ENCODE results near the gene CAMK1D. TPM values are rescaled to one million over a fixed set of nuclear protein-coding genes. Genes with fewer than 3 reads are reported as not detected.

The CAMK1D gene
- total RNA-seq, 1 donor from 2014 or later, result 6.5 TPM

DNA sequence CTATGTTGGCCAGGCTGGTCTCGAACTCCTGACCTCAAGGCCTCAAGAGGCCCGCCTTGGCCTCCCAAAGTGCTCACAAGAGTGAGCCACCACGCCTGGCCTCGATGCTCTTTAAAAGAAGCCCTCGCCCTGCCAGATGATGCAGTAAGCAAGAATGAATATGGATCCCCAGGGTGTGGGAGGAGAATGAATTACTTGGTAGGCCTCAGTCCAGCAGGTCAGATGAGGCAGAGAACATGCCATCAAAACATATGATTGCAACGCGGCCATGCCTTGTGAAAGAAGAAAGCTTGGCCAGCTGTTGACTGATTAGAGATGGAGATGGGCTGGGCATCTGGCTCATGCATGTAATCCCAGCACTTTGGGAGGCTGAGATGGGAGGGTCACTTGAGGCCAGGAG, 68.7 kb downstream of the CAMK1D start:
- Mint-ChIP-seq H3K27me3 (ENCODE audit: low read depth) (no peaks in the 10 kb centered on the region), H3K36me3 (ENCODE audit: low read depth) (peaks cover 6% of the 10 kb centered on the region), H3K9me3 (peaks cover 4% of the 10 kb centered on the region), H3K4me1 (no peaks in the 10 kb centered on the region), H3K27ac (ENCODE audit: unreplicated experiment) (no peak overlapping the region), H3K4me3 (no peak overlapping the region)
- TF ChIP-seq, protein P1, sequence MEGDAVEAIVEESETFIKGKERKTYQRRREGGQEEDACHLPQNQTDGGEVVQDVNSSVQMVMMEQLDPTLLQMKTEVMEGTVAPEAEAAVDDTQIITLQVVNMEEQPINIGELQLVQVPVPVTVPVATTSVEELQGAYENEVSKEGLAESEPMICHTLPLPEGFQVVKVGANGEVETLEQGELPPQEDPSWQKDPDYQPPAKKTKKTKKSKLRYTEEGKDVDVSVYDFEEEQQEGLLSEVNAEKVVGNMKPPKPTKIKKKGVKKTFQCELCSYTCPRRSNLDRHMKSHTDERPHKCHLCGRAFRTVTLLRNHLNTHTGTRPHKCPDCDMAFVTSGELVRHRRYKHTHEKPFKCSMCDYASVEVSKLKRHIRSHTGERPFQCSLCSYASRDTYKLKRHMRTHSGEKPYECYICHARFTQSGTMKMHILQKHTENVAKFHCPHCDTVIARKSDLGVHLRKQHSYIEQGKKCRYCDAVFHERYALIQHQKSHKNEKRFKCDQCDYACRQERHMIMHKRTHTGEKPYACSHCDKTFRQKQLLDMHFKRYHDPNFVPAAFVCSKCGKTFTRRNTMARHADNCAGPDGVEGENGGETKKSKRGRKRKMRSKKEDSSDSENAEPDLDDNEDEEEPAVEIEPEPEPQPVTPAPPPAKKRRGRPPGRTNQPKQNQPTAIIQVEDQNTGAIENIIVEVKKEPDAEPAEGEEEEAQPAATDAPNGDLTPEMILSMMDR (conservative IDR thresholded peaks at IDR 0.05), result no peak
- no peak for DNase-seq (ENCODE audit: low read depth, low spot score)

DNA sequence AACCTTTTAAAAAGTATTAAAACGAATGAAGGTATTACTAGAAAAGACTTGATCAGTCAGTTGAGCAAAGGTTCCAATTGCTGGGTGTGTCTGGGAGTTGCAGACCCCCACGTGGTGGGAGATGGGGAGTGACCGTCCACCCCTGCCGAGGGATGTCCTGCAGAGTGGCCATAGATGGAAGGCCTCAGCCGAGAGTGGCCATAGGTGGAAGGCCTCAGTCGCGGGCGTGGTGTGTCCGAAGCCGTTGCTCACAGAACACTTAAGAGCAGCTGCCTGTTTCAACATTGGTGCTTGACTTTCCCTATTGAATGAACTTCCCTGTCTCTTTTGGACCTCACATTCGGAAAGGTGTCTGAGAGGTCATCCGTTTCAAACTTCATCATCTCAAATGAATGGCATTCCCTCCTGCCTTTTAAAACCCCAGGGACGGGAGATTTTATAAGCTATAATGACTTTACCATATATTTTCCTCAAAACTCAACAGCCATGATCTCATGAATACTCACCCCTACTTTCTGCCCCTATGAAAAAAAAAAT, 69.4 kb downstream of the CAMK1D start:
- TF ChIP-seq, protein P1 (conservative IDR thresholded peaks at IDR 0.05), result no peak
- H3K4me1 Mint-ChIP-seq, result no peaks in the 10 kb centered on the region

DNA sequence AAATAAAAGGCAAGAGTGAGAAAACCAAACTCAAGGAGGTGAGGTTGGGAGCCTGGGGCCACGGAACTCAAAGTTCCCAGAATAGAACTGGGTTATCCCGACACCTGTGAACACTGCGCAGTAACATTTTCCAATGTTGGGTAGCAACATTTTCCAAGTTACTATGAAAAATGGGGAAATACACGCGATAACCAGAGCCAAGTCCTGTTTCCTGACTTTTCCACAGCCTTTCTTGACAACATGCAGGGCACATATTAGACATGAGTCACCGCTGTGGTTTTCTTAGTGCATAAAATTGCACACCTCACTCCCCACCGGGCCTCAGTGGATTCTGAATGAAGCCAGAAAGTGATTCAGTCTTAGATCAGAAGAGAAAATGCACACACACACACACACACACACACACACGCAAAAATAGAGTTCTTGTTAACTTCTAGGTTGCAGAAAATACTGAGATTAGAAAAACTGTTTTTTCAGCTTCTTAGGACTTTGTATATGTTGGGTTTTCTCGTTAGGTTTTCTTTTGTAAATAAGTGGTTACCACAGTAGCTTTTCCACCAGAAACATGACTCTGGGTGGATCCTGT, 70.0 kb downstream of the CAMK1D start:
- Mint-ChIP-seq H3K4me1 (no peaks in the 10 kb centered on the region), H3K27me3 (ENCODE audit: low read depth) (no peaks in the 10 kb centered on the region), H3K36me3 (ENCODE audit: low read depth) (peaks cover 2% of the 10 kb centered on the region), H3K27ac (ENCODE audit: unreplicated experiment) (no peak overlapping the region), H3K4me3 (no peak overlapping the region), H3K9me3 (no peaks in the 10 kb centered on the region)
- TF ChIP-seq, protein P1 (conservative IDR thresholded peaks at IDR 0.05), result no peak
- DNase-seq (ENCODE audit: low read depth, low spot score), result no peak

More for the DNA sequence above, 69.4 kb downstream of the CAMK1D start:
- H3K27me3 Mint-ChIP-seq (ENCODE audit: low read depth), result no peaks in the 10 kb centered on the region
- DNase-seq (ENCODE audit: low read depth, low spot score), result no peak
- peaks cover 2% of the 10 kb centered on the region for H3K36me3 Mint-ChIP-seq (ENCODE audit: low read depth)
- H3K4me3 Mint-ChIP-seq, result no peak overlapping the region
- H3K27ac Mint-ChIP-seq (ENCODE audit: unreplicated experiment), result no peak overlapping the region
- no peaks in the 10 kb centered on the region for H3K9me3 Mint-ChIP-seq

DNA sequence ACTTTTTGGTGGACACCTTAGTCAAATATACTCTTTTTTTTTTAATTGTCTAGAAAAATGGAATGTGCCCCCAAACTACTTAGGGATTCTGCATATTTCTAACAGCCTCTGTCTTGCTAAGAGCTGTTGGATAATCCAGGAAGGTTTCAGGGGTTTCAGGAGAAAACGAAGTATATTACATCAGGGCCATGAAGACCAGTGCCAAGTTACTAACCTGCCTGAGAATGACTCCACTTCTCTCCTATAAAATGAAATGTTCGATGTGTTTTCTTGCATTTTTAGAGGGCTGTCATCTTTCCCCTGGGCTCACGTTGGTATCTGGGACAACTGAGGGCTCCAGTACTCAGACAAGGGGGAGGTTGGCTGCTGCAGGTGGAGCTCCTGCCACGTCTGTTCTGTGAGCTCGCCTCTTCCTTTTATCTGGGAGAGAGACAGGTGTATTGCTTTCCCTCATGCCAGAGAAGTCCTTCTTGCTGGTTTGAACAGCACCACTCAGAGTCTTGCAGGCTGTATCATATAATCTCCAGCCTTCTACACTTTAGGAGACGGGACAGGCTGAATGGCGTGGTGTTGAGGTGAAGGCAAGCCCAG, 71.3 kb downstream of the CAMK1D start:
- DNase-seq (ENCODE audit: low read depth, low spot score), result no peak
- H3K4me1 Mint-ChIP-seq, result no peaks in the 10 kb centered on the region
- H3K36me3 Mint-ChIP-seq (ENCODE audit: low read depth), result peaks cover 2% of the 10 kb centered on the region
- H3K4me3 Mint-ChIP-seq, result no peak overlapping the region
- TF ChIP-seq, protein P1 (conservative IDR thresholded peaks at IDR 0.05), result no peak
- H3K27me3 Mint-ChIP-seq (ENCODE audit: low read depth), result no peaks in the 10 kb centered on the region
- no peaks in the 10 kb centered on the region for H3K9me3 Mint-ChIP-seq
- no peak overlapping the region for H3K27ac Mint-ChIP-seq (ENCODE audit: unreplicated experiment)

DNA sequence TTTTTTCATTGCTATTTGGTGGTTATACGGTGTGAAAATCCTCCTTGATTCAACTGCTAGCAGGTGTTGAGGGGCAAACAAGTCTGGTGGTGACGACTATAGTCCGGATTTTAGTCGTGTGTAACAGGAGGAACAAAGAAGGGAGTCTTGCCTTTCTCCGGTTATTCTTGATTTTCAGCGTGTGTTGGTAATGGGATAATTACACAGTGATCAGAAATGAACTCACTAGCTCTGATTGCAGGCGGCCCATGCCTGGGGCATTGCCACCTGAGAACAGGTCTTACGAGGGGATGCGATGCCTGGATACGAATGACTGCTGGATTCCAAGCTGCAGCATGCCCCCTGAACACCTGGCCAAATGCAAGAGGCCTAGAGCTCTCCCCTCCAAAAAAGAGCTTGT, 72.8 kb downstream of the CAMK1D start:
- no peak for DNase-seq (ENCODE audit: low read depth, low spot score)
- TF ChIP-seq, protein P1 (conservative IDR thresholded peaks at IDR 0.05), result no peak
- peaks cover under 1% of the 10 kb centered on the region for H3K36me3 Mint-ChIP-seq (ENCODE audit: low read depth)
- H3K4me1 Mint-ChIP-seq, result no peaks in the 10 kb centered on the region
- no peaks in the 10 kb centered on the region for H3K9me3 Mint-ChIP-seq
- H3K4me3 Mint-ChIP-seq, result no peak overlapping the region
- H3K27me3 Mint-ChIP-seq (ENCODE audit: low read depth), result no peaks in the 10 kb centered on the region
- no peak overlapping the region for H3K27ac Mint-ChIP-seq (ENCODE audit: unreplicated experiment)

Measured in neural crest cell (in vitro differentiated cells).